Measurements from ENCODE around the gene FRMD1. TPM values are rescaled to one million over a fixed set of nuclear protein-coding genes. Genes with fewer than 3 reads are reported as not detected.

FRMD1 gene
- total RNA-seq (2014; rRNA removed; shearing (Covaris generic)): not detected in 2 replicates

- DNase-seq (ENCODE audit: low read depth): no peak
Measured at GRCh38 chr6:168078943-168079405, at the start of gene FRMD1. FRMD1 (minus strand) TSS chr6:168079212; CDS start chr6:168079094, 118 bp downstream.

DNA sequence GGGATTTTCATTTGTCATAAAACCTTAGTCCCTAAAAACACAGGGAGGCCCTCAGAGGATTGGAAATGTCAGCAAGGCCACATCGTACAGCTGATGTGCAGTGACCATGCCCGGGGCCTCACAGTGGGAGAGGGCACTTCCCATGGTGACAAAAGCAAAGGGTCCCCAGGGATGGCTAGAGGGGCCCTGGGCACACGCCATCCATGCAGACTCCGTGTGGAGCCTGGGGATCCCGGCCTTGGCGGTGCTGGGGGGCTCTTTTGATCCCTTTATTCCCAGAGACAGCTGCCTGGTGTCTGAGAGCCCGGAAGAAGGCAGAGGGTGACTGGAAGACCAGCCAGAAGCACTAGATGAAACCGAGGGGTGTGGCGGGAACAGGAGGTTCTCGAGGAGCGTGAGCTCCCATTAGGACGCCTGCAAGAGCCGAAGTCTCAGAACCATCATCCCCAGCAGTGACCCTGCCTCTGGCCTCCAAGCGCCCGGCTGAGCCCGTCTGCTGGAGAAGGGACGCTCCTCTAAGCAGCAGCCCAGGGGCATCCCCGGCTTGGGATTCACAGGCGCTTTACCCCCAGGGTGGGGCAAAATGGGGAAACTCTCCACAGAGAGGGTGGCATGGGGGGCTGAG is 49.1 kb upstream of the FRMD1 start:
- DNase-seq (ENCODE audit: low read depth): no peak

DNA sequence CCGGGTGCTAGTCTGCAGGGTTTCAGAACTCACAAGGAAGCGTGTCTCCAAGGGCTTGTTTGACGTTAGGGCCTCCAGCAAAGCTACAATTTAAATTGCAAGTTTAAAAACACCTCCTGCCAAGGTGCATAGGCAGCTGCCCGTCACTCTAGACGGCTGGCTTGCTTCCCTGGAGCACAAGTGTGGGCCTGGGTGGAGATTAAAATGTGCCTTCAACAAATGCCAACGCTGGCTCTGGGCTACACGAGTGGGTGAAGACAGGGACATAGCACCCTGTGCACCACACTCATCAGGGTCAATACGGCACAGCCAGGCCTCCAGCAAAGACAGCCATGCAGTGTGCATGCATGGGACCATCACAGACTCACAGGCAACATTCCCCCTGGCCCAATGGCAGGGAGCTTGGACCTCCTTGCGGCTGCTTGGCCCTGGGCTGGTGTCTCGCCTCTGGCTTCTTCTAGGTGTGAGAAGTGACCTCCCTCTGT is 48.4 kb upstream of the FRMD1 start:
- DNase-seq (ENCODE audit: low read depth): no peak

- no peak for DNase-seq (ENCODE audit: low read depth)
Measured at GRCh38 chr6:168126566-168127383, 47.8 kb upstream of the FRMD1 start.

DNA sequence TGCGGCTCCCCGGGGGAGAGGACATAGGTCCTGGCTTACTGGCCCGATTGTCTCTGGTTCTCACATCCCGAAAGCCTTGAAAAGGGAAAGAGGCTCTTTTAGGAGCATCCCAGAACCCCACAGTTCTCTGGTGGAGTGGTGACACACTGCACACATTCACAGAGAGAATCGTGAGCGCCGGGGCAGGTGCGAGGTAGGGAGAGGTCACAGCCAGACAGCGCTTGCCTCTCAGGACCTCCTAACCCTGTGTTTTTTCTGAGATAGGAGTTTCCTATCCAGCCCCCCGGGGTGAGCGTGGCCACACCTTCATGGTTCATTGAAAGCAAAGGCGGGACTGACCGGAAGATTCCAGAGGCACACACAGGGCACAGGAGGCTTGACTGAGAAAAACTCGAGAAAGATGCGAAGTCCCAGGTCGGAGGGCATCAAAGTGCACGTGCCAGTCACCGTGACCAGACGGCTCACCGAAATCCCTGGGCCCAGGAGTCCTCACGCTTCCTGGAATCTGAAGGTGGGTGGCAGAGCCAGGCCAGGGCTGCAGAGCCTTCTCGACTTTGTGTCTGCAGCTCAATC is 46.5 kb upstream of the FRMD1 start:
- DNase-seq (ENCODE audit: low read depth): no peak

- DNase-seq (ENCODE audit: low read depth): no peak
Measured at GRCh38 chr6:168124921-168125320, 45.9 kb upstream of the FRMD1 start.

DNA sequence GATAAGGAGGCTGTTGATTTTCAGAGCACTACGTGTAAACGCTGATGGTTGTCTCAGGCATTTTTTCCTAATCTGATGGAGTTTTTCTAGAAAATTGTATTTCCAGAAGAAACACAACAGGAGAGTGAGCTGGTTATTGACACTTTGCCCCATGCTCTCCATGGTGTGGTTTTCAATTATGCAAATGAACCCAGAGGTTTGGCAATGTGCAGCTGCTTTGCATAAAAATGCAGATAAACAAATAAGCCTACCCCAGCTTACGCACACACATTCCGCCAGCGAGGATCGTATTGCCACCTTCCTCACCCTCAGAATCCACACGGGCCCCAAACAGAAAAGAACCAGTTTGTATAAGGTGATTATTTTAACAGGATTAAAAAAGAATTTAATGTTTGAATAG is 45.1 kb upstream of the FRMD1 start:
- no peak for DNase-seq (ENCODE audit: low read depth)

DNA sequence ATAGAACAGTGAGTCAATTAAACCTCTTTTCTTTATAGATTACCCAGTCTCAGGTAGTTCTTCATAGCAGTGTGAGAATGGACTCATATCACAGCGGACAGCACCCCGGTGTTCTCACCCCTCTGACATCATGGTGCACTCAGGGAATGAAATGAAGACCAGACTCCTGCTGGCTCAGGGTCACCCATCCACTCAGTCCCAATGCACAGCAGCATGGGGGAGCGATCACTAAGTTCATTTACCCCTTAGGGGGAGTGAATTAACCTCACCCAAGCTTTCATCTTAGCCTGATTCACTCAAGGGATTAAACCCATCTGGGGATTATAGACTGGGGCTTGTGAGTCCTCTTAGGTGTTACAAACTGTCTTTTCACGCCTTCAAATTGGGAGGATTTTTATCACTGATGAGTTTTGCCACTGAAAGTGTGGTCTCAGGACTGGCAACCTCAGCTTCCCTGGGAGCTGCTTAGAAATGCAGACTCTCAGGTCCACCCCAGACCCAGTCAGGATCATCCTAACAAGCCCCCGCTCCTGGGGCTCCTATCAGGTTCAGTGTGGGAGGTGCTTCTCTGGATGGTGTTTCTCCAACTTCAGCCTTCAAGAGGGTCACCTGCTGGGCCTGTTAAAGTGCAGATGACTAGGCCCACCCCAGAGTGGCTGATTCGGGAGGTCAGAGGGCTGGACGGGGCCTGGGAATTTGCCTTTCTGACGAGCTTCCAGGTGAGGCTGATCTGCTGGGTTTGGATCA is 44.3 kb upstream of the FRMD1 start:
- DNase-seq (ENCODE audit: low read depth): no peak

GRCh38 chr6:168122521-168122920 is 43.5 kb upstream of the FRMD1 start:
- no peak for DNase-seq (ENCODE audit: low read depth)

GRCh38 chr6:168122011-168122410 is 43.0 kb upstream of the FRMD1 start:
- DNase-seq (ENCODE audit: low read depth): no peak

GRCh38 chr6:168121303-168121665 is 42.3 kb upstream of the FRMD1 start:
- DNase-seq (ENCODE audit: low read depth): no peak

GRCh38 chr6:168120390-168121302 is 41.6 kb upstream of the FRMD1 start:
- DNase-seq (ENCODE audit: low read depth): no peak

DNA sequence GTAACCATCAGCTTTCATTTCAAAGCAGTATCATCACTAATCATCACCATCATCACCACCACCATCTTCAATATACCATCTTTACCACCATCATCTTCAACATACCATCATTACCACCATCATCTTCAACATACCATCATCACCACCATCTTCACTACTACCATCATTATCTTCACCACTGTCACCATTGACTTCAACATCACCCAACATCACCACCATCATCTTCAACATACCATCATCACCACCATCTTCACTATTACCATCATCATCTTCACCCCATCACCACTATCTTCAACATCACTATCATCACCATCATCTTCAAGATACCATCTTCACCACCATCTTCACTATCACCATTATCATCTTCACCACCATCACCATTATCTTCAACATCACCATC is 40.5 kb upstream of the FRMD1 start:
- DNase-seq (ENCODE audit: low read depth): no peak

DNA sequence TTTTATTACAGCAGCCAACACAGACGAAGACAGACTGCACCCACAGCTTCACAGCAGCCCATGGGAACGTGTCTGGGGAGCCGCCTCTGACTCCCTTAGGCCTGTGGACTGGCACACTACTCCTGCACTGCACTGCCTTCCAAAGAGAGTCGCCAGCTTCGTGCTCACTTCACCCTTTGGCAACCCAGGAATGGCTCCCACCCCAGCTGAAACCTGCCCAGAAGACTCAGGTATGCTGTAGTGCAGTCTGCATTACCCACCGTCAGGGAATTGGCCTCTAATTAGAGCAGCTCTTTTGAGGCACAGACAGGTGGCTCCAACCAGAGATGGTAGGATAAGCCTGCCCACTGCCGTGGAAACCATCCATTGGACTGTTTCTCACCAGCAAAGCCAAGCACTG is 39.9 kb upstream of the FRMD1 start:
- no peak for DNase-seq (ENCODE audit: low read depth)

GRCh38 chr6:168117942-168118341 is 38.9 kb upstream of the FRMD1 start:
- no peak for DNase-seq (ENCODE audit: low read depth)

DNA sequence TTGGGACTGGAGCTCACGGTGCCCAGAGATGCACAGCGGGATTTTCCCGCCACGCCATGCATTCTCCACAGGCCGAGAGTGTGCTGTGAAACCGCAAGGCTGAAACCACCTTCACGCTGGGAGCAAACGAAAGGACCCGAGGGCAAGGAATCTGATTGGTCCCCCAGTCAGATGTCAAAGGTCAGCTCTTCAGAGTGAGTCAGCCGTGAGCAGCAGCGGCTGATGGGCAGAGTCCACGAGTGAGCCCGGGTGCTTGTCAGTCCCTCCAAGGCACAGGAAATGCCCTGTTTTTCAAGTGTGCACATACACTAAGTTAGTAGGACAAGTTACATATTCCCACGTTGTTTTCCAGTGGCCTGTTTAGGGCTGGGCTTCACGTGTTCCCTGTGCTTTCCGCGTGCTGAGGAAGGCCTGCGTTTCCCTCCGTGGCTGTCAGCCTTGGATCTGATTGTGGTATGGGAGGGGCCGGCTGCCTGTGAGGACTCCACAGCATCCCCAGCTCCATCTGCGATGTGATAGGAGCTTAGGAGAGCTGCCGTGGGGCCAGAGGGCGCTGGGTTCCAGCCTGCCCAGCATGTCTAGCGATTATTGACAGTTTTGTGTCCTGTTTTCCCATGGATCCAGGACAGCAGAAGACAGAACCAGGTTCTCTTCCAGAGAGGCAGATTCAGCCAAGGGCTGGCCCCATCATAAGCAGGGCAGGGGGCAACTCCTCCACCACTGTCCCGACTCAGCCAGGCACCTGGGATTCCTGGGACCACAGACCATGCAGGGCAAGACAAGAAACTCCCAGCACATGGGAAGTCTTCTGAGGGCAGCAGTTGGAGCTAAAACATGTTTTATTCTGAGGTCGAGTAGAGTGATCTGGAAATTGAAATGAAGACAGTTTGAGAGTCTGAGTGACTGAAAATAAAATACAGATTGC is 38.2 kb upstream of the FRMD1 start:
- DNase-seq (ENCODE audit: low read depth): peak; percentile 35

DNA sequence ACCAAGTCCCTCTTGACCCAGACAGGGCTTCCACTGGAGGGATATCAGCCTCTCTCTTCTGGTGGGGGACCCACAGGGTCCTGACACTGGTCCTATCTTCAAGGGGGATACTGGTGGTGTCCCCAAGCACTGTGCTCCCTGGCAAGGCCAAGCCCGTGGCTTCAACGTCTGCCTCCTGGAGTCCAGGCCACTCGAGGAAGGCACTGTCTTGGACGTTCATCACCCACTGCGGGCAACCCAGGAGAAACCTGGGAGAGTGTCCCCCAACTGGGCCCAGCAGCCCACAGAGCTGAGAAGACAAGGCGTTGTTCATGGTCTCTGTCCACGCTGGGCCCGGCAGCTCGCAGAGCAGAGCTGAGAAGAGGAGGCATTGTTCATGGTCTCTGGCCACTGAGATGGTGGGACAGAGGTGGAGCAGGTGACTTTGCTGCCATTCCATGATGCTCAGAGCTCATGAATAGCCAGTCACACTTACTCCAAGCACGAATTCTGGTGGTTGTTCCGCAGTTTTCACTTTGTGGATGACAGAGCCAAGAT is 37.5 kb upstream of the FRMD1 start:
- DNase-seq (ENCODE audit: low read depth): no peak

DNA sequence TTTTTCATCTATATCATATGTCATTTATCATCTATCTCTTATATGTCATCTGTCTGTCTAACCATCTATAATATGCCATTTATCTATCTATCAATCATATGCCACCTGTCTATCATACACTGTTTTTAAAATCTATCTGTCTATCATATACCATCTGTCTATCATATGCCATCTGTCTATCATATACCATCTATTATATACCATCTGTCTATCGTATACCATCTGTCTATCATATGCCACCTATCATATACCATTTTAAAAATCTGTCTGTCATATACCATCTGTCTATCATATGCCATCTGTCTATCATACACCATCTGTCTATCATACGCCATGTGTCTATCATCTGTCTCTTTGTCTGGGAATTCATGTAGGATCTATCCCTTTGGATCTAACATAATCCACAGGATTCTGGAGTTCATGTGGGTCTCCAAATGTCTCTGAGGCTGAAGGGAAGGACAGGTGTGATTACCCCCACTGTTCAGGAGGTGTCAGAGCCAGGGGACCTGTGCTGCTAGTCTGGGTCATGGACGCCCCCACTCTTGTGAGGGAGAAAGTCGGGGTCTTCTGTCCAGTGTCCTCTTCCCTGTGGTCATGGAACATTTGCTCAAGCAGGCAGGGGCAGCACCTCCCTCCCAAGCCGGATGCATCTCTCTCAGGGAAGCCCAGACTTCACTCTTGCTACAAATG is 36.9 kb upstream of the FRMD1 start:
- no peak for DNase-seq (ENCODE audit: low read depth)

DNA sequence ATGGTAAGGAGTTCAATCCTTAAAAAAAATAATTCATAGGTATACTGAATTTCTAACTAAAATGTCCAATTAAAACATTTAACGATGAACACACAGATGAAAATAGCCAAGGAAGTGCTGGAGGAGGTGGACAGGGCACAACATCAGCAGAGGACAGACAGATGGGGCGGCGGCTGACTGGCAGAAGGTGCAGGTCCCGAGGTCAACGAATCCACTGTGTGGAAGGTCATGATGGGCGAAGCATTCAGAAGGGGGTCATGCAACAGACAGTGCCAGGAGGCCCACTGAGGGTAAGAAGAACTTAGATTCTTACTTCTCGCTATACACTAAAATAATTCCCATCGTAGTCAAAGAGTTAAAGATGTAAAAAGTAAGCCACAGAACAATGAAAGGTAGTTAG is 34.2 kb upstream of the FRMD1 start:
- DNase-seq (ENCODE audit: low read depth): no peak

Measured in M059J (cell line).